GDM1 (cell line): ENCODE measurements around the gene ACOT11.

Experiments used
- DNase-seq: peaks from one replicate; lab custom pipeline; 2025; lab: John Stamatoyannopoulos, UW

ACOT11 gene

DNA sequence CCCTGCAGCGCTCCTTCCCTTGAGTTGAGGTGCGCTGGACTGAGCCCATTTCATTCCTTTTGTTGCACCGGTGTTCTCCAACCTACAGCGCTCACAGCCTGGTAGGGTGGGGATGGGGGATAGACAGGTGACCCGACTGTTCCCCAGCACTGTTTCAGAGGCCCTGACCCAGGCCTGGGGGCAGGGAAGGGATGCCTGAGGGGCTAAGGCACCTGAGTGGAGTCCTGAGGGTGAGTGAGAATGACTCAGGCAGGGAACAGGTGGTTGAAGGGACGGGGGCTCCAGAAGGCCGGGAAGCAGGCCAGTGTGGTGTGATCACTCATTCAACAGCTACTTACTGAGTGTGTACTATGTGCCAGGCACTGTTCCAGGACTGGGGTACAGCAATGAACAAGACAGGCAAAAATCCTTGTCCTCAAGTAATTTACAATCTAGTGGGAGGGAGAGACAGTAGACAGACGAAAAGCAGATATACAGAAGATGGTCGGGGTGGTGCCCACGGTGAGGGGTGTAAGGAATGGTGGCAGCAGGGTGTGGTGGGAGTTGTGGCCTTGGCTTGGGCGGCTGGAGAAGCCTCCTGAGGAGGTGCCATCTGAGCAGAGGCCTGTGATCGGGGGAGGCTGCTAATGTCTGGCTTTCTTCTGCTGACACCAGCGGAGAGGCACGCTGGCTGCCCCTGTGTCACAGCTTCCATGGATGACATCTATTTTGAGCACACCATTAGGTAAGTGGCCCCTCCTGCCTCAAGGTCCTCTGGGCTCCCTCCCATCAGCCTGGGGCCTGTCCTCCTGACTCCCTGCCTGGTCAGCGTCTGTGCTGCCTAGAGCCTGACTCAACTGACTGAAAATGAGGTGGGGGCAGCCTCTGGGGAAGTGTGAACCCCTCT, 37.4 kb downstream of the ACOT11 start:
- DNase-seq: no peak

DNA sequence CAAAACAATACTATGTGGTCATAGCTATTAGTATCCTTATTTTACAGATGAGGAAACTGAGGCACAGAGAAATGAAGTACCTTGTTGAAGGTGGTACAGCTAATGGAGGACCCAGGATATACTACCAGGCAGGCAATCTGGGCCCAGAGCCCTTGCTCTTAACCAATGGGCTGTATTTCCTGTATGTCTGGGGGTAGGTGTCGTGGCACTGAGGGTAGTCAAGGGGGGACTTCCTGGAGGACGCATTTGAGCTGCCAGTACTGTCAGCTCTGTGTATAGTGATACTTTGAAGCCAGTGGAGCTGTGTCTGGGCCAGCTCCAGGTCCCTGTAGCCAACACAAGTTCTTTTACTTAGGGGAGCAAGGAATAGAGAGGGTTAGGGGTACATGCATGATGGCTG, 40.3 kb downstream of the ACOT11 start:
- no peak for DNase-seq

DNA sequence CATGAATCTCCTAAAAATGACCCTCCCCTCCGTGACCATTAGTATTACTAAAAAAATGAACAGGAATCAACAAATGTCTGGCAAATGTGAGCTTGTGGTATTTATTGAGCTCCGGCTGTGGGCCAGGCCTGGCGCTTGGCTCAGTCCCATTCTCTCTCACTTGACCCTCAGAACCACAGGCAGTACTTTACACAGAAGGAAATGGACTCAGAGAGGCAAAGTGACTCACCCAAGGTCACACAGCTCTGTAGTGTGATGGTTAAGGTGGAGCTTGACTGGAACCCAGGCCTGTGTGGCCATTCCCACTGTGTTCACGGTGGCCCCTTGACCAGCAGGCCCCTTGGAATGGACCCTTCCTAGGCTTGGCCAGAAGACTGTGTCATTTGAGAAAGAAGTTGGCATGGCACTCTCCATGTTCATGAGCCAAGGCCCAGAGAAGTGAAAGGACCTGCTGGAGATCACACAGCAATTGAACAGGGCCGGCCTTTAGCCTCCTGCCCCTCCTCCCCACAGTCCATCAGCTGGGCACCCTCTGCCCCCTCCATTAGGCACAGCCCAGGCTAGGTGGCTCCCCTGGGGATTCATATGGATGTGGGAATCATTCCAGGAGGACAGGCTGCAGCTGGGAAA, 43.2 kb downstream of the ACOT11 start:
- no peak for DNase-seq

DNA sequence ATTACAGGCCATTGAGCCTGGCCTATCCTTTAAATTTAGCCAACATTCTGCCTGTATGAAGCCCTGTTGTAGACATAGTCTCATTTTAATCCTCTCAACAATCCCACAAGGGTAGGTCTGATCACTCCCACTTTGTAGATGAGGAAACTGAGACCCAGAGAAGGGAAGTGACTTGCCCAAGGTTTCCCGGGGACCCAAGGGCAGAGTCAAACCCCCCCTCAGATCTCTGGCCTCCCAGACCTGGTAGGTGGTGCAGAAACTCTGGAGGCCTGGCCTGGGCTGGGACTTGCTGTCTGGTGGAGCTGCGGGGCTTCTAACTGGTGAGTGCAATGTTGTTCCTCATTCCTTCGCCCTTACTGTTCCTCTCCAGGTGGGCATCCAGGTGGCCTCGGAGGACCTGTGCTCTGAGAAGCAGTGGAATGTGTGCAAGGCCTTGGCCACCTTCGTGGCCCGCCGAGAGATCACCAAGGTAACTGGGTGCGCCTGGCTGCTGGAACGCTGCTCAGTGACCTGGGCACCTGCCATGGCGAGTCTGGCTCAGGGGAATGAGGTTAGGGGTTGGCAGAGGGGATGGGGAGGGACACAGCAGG, 45.6 kb downstream of the ACOT11 start:
- DNase-seq: no peak

DNA sequence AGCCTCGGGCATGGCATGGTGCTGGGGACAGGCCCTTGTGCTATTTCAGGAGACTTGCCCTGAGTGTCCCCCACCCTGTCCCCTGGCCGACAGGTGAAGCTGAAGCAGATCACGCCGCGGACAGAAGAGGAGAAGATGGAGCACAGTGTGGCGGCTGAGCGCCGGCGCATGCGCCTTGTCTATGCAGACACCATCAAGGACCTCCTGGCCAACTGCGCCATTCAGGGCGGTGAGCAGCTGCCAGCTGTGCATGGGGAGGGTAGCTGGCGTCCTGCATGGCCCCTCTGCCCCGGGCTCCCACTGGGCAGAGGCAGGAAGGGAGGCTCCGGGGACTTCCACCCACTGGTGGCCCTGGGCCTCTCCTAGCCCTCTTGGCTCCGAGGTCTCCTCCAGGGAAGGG, 46.4 kb downstream of the ACOT11 start:
- no peak for DNase-seq

DNA sequence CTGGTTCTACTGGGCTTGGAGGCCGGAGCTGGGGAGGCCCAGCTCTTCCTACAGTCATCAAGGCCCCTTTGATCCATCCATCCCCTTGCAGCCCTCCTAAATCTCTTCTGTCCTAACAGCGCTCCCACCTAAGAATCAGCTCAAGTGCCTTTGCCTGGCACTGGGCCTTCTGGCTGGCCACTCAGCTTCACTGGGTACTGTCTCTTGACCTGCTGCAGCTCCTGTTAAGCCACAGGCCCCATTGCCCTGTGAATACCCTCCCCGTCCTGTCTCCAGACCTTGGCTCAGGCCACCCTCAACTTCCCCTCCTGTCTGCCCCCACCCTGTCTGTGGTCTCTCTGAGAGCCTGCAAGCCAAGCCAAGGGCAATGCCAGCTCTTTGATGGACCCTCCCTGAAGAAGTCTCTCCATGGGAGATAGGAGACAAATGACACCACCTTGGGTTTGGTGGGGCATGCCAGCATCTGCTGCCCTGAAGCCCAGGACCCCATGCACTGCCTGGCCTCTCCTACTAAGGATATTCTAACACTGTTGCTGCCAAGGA, 48.0 kb downstream of the ACOT11 start:
- DNase-seq: no peak

DNA sequence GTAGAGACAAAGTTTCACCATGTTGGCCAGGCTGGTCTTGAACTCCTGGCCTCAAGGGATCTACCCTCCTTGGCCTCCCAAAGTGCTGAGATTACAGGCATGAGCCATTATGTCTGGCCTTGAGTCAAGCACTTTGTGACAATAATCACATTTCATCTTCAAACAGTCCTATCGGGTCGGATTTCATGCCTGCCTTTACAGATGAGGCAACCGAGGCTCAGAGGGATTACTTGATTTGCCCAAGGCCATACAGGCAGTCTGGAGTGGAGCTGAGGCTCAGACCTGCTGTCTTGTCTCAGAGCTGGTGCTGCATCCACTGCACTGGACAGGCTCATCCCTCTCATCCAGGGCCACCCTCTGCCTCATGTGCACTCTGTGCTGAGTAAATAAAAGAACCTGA, 48.7 kb downstream of the ACOT11 start:
- no peak for DNase-seq

DNA sequence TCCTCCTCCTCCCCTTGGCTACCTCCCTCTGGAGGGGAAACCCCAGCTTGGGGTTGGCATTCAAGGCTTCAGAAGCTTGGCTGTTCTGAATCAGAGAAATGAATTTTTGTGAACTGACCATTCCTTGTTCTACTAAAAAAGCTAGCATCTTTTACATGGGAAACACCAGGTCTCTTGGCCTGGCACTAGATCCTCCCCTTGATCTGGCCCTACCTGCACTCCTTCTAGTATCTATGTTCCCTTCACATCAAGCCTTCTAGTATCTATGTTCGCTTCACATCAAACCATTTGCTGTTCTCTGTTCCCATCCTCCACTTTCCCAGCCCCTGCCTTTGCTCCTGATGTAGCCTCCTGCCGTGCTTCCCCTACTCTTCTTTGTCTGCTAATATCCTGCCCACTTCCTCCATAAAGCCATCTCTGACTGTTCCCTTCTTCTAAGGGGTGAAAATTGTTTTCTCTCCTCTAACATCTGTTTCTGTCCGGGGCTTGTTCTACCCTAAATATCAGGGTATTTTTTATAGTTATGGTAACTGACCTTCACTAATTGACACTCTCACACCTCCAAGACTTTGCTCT, 49.5 kb downstream of the ACOT11 start:
- DNase-seq: no peak

DNA sequence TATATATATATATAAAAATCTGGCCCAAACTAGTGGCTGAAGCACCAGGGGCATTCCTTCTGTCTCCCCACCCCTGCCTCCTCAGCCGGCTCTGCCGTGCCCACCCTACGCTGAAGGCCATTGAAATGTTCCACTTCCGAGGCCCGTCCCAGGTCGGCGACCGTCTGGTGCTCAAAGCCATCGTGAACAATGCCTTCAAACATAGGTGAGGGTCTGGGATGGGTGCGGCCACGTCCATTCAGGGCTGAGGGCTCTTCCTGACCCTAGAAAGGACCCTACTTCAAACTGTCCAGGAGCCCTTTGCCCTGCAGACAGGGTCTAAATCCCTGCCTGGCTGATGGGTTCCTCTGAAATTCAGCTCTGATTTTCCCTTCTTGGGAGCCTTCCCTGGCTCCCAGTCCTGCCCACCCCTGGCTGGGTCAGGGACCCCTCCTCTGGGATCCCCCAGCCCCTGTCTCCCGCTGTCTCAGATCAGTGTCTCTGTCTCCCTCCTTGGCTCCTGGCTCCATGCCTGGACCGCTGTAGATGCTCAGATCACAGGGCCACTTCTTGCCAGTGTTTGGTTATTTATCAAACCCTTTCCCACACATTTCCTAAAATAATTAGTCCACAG, 51.3 kb downstream of the ACOT11 start:
- DNase-seq: no peak

DNA sequence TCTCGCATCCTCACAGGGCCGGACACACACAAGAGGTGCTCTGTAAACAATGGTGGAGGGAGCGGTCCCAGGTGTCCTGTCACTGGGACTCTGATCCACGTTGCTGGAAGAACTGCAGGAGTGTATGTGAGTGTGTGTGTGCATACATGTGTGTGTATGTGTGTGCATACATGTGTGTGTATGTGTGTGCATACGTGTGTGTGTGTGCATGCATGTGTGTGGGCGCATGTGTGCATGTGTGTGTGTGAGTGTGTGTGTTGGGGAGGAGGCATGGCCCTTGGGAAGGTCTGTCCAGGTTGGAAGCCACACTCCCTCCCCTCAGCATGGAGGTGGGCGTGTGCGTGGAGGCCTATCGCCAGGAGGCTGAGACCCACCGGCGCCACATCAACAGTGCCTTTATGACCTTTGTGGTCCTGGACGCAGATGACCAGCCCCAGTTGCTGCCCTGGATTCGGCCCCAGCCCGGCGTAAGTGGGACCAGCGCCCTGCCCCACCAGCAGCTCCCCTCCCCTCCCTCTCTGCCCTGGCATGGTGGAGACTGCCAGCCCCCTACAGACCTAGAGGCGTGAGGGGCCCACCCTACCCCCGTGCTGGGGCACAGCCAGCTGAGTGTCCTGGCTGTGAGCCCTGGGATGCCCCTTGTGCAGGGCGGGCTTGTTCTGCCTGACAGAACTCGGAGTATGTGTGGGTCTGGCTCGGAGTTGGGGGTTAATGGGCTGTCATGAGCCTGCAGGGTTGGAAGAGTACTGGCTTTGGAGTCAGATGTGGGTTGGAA, 53.1 kb downstream of the ACOT11 start:
- DNase-seq: no peak

DNA sequence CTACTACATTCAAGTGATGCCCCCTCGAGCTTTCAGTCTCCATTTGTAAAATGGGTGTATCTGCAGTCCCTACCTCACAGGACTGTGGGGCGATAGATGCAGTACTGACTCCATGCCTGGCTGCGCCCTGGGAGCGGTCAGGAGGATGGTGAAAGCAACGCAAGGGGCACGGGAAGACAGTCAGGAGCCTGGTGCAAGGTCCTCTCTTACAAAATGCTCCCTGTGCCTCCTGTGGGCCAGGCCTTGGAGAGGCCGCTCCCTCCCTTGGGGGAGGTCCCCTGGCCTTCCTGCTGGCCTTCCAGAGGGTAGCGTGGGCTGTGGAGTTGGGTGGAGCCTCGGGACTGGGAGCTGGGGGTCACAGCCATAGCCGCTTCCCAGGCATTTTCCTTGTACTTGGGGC, 53.7 kb downstream of the ACOT11 start:
- no peak for DNase-seq

DNA sequence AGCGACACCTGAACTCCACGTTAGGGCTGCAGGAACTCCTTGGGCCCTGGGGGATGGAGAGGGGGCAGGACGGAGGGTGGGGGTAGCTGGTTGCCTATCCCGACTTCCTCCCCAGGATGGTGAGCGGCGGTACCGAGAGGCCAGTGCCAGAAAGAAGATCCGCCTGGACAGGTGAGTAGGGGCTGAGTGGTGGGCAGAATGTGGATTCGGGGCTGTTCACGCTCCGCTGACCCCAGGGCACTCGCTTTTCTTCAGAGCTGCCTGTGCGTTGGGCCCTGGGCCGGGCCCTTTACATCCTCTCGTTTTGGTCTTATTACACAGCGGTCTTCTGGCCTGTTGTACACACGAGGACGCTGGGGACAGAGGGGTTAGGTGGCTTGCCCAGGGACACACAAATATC, 54.5 kb downstream of the ACOT11 start:
- DNase-seq: no peak

DNA sequence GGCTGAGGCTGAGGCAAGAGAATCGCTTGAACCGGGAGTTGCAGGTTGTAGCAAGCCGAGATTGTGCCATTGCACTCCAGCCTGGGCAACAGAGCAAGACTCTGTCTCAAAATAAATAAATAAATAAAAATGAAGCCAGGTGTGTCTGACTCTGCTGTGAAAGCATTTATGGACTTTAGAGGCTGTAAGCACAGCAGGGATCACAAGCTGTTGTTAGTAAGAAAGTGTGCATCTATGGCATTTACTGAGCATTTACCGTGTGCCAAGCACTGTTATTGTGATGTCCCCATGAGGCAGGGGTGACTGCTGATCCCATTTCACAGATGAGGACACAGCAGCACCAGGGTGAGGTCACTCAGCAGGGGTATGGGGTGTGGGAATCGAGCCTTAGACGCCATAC, 55.2 kb downstream of the ACOT11 start:
- DNase-seq: no peak

DNA sequence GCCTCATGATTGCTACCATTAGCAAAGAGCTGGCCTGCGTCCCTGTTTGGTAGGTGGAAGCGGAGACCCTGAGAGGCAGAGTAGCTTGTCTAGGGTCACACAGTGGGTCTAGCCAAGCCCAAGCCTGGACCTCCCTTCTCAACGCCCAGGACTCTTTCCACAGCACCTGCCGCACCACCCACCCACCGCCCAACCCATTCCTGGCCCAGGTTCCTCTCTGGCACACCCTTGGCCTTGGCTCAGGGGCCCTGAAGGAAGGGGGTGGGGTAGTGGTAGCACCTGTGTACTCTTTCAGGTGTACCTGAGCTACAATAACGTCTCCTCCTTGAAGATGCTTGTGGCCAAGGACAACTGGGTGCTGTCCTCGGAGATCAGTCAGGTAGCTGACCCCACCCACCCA, 56.0 kb downstream of the ACOT11 start:
- DNase-seq: no peak

DNA sequence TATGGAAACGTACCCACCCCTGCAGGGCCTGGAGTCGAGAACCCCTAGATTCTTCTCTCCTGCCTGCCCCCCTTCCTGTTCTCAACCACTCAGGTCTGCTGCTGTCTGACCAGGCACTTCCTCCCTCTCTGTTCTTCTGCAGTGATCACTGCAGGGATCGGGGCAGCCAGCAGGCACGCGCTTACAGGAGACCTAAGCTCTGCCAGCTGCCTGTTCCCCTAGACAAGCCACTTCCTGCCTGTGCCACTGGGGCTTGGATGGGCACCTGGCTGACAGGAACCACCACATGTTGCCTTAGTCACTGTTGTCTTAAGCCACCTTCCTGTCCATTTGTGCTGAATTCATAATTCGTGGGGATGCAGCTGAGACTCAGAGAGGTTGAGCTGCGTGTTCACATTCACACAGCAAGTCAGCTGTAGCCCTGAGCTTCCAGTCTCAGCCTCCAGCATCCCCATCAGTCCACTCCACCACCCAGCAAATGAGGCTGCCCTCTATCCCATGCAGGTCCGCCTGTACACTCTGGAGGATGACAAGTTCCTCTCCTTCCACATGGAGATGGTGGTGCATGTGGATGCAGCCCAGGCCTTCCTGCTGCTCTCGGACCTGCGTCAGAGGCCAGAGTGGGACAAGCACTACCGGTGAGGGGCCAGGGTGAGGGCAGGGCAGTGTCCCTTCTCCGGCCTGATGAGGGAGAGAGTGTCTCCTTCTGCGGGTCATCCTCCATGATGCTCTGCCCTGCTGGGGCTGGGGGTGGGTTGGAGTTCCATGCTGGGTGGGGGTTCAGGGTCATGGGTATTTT, 56.7 kb downstream of the ACOT11 start:
- peak; percentile 68 for DNase-seq

DNA sequence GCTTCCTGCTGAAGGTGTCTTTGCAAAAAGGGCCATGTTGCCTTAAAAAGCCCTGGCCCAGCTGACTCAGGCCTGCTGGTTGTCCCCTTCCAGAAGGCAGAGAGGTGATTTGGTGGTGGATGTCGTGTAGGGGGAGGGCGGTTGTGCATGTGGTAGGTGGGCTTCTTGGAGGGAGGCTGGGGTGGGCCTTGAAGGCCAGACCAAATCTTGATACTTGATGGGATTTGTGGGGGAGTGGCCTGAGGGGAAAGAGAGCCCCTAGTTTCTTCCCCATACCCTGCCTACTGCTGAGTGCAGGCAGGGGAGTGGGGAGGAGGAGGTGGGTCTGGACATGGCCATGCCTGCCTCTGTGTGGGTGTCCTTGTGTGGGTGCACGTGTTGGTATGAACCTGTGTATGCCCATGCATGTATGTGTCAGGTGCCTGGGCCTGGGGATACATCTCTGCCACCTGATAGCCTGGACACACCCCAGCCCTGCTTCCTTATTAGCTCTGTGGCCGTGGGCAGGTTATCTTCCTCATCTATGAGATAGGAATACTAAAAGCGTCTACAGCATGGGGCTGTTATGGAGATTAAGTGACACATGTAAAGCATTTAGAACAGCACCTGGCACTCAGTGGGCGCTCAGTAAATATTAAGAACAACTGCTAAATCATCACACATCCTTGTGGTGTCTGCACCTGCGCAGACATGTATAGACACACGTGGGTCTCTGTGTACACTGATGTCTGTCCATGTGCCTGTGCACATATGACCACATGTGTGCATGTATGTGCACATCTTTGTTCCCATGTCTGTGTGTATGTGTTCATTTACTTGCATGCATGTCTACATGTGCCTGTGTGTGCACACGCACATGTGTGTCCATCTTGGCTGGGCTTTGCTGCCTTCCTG, 58.3 kb downstream of the ACOT11 start:
- no peak for DNase-seq

DNA sequence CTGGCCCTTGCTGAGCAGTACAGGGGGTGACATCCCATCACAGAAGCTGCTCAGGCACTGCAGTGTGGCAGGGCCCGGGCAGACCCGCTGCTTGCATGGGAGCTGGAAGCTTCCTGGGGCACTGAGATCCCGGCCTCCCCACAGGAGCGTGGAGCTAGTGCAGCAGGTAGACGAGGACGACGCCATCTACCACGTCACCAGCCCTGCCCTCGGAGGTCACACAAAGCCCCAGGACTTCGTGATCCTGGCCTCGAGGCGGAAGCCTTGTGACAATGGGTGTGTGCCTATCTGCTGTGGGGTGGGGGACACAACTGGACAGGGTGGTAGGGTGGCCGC, 58.9 kb downstream of the ACOT11 start:
- DNase-seq: no peak

DNA sequence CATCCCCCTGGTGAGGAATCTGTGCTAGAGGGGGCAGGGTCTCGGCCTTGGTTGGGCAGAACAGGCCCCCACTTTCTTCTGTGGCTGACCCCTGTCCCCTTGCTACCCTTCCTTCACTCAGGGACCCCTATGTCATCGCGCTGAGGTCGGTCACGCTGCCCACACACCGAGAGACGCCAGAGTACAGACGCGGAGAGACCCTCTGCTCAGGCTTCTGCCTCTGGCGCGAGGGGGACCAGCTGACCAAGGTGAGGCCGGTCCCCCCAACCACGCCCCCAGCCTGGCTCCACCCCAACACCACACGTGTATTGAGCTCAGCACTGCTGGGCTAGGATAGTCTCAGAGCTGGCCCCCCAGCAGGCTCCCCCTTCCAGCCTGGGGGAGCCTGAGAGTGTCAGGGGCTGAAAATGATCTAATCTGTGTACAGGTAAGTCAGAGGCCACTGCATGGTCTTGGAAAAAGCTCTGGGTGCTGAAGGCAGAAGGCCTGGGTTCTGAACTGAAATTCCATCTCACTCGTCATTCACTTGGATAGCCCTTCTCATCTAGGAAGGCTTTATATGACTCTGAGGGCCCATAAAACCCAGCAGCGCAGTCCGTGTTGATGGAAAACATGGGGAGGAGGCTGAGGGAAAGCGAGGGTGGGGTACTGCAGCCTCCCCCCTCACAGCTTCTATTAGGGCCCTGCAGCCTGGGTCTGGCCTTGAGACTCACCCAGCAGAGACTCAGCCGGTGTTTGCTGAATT, 60.0 kb downstream of the ACOT11 start:
- DNase-seq: no peak
